ENCODE data around the gene SPRR1B.

GRCh38 chr1:153072806-153073726, 42.1 kb downstream of the SPRR1B start:
- no peak for TF ChIP-seq CTCF (IDR thresholded peaks at IDR 0.05; ENCODE audit: insufficient read depth, low read length)
- TF ChIP-seq GABPA (IDR thresholded peaks at IDR 0.05; ENCODE audit: low read depth): no peak
